ENCODE measurements around the gene SERINC5.
A peak's percentile ranks its signal among the peaks of the same experiment; 100 is the strongest.
"Not testable (repeated sequence)": the region's sequence is repeated elsewhere in the genome, so short reads cannot be mapped to it uniquely, and the experiment has no call there.

The SERINC5 gene

DNA sequence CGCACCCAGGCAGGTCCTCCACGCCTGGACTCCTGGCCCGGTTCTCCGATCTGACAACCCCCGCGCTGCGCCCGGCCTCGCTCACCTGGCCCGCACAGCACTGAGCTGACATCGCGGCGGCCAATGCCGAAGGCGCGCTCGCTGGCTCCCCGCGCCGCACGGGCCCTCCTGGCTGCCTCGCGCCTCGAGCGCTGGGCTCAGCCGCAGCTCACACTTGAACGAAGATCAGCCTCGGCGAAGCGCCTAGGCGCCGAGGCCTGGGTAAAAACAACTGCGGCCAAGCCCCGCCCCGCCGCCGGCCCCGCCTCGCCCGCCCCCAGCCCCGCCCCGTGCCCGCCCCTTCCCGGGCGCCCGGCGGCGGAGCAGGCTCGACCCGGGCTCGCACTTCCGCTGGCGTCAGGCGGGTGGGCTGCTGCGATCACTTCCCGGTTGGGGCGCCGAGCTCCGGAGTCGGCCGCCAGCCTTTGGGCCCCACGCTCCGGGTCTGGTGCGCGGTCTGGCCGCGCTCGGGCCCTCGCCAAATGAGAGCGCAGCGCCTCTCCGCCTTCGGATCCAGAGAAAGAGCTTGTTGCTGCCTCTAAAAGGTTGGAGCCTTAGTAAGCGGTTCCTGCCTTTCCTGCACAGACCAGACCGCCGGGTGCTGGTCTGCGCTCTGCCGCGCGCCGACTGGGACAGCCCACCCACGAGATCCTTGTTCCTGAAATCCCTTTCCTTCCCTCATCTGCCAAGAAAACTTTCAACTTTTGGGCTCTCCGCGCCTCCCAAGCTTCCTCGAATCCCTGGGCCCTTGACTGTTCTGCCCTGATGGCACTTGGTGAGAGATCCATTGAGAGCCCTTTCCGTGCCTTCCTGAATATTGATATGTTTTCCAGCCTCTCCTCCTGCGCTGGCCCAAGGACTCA is at the start of gene SERINC5:
SERINC5 (minus strand) TSS at position 238 of the 902 bp plus-strand sequence; CDS start at position 112, 126 bp downstream.
- DNase-seq (ENCODE audit: low spot score) = peak; percentile 90

- DNase-seq (ENCODE audit: low spot score) = no peak
Measured at GRCh38 chr5:80302636-80303035, 46.8 kb upstream of the SERINC5 start.

- not testable (repeated sequence) for DNase-seq (ENCODE audit: low spot score)
Measured at GRCh38 chr5:80301342-80301741, 45.5 kb upstream of the SERINC5 start.

DNA sequence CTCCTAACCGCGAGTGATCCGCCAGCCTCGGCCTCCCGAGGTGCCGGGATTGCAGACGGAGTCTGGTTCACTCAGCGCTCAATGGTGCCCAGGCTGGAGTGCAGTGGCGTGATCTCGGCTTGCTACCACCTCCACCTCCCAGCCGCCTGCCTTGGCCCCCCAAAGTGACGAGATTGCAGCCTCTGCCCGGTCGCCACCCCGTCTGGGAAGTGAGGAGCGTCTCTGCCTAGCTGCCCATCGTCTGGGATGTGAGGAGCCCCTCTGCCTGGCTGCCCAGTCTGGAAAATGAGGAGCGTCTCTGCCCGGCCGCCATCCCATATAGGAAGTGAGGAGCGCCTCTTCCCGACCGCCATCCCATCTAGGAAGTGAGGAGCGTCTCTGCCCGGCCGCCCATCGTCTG is 44.9 kb upstream of the SERINC5 start:
- DNase-seq (ENCODE audit: low spot score) = not testable (repeated sequence)

DNA sequence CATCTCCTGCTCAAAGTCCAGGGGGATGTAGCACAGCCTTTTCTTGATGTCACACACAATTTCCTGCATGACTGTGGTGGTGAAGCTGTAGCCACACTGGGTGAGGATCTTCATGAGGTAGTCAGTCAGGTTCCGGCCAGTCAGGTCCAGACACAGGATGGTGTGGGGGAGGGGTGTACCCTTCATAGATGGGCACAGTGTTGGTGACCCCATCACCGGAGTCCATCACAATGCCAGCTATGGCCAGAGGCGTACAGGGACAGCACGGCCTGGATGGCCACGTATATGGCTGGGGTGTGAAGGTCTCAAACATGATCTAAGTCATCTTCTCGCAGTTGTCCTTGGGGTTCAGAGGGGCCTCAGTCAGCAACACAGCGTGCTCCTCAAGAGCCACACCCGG is 44.3 kb upstream of the SERINC5 start:
- no peak for DNase-seq (ENCODE audit: low spot score)

DNA sequence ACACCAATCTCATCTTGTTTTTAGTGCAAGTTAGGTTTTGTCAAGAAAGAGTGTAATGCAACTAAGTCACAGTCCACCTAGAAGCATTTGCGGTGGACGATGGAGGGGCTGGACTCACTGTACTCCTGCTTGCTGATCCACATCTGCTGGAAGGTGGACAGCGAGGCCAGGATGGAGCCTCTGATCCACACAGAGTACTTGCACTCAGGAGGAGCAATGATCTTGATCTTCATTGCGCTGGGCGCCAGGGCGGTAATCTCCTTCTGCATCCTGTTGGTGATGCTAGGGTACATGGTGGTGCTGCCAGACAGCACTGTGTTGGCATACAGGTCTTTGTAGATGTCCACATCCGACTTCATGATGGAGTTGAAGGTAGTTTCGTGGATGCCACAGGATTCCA is 43.8 kb upstream of the SERINC5 start:
- DNase-seq (ENCODE audit: low spot score) = no peak

- DNase-seq (ENCODE audit: low spot score) = no peak
Measured at GRCh38 chr5:80296121-80296520, 40.3 kb upstream of the SERINC5 start.

- DNase-seq (ENCODE audit: low spot score) = no peak
Measured at GRCh38 chr5:80291761-80292160, 35.9 kb upstream of the SERINC5 start.

- no peak for DNase-seq (ENCODE audit: low spot score)
Measured at GRCh38 chr5:80289320-80289719, 33.5 kb upstream of the SERINC5 start.

GRCh38 chr5:80288177-80288576 is 32.3 kb upstream of the SERINC5 start:
- DNase-seq (ENCODE audit: low spot score) = no peak

DNA sequence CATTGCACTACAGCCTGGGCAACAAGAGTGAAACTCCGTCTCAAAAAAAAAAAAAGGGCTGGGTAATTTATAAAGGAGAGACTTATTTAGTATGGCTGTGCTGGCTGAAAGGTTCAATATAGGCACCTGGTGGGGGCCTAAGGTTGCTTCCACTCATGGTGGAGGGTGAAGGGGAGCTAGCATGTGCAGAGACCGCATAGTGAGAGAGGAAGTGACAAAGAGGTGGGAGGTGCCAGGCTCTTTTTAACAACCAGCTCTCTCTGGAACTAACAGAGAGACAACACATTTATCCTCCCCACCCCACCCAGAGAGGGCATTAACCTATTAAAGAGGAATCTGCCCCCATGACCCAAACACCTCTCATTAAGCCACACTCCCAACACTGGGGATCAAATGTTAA is 28.9 kb upstream of the SERINC5 start:
- DNase-seq (ENCODE audit: low spot score) = no peak

DNA sequence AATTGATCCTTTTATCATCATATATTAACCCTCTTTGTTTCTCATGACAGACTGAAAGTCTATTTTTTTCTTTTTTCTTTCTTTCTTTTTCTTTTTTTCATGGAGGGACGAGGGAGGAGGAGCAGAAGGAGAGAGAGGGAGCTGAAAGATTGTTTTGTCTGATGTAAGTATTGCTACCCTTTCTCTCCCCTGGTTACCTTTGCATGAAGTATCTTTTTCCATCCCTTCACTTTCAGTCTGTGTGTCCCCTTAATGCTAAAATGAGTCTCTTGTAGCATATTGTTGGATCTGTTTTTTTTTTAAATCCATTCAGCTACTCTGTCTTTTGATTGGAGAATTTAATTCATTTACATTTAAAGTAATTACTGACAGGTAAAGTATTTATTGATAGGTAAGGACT is 27.5 kb upstream of the SERINC5 start:
- no peak for DNase-seq (ENCODE audit: low spot score)

- no peak for DNase-seq (ENCODE audit: low spot score)
Measured at GRCh38 chr5:80282054-80282453, 26.2 kb upstream of the SERINC5 start.

DNA sequence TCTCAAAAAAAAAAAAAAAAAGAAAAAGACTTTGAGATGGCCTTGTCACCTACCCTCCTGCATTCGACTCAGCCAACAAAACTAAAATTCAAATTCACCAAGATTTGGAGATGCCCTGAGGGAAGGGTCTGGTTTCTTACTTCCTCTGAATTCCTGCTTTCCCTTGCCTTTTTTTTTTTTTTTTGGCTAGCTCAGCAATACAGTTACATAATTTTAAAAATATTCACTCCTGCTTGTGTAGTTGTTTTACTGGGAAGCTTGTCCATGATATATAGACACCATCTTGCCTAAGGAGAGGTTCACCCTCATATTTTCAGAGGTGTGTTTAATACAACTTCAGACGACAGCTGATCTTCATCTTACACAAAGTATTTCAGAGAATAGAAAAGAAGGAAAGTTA is 21.3 kb upstream of the SERINC5 start:
- no peak for DNase-seq (ENCODE audit: low spot score)

DNA sequence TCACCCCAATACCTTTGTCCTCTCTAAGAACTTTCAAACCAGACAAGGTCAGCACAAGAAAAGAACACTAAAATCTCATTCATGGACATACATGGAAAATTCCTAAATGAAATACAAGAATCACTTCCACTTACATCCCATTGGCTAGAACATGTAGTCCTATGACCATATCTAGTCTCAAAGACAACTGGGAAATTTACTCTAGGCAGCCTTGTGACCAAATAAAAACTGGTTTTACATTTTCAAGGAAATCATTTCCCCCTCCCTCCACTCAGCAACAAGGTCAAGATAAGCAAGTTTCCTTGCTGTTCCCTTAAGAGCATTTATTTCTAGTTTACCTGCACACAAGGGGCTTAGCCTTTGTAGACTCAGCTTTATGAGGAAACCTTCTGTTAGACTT is 20.3 kb upstream of the SERINC5 start:
- DNase-seq (ENCODE audit: low spot score) = no peak

DNA sequence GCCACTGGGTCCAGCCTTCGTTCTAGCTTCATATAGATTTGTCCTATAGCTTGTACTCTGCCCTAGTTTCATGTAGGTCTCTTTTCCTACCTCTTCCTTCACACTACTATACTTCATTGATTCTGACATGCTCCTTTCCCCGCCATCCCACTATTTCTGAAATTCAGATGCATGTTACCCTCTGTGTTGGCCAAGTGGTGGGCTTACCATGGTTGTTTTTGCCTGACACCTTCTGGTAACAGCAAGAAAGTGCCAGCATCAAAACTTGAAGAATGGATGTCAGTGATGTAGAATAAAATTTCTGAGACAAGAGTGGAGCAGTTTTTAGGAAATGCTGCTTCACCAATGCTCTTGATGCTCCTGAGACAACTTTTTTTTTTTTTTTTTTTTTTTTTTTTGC is 19.5 kb upstream of the SERINC5 start:
- peak; percentile 34 for DNase-seq (ENCODE audit: low spot score)

- not testable (repeated sequence) for DNase-seq (ENCODE audit: low spot score)
Measured at GRCh38 chr5:80270543-80270942, 14.7 kb upstream of the SERINC5 start.

- no peak for DNase-seq (ENCODE audit: low spot score)
Measured at GRCh38 chr5:80269991-80270438, 14.2 kb upstream of the SERINC5 start.

GRCh38 chr5:80268916-80269315 is 13.1 kb upstream of the SERINC5 start:
- no peak for DNase-seq (ENCODE audit: low spot score)

- no peak for DNase-seq (ENCODE audit: low spot score)
Measured at GRCh38 chr5:80266566-80266965, 10.7 kb upstream of the SERINC5 start.

- no peak for DNase-seq (ENCODE audit: low spot score)
Measured at GRCh38 chr5:80260461-80260860, 4.6 kb upstream of the SERINC5 start.

- no peak for DNase-seq (ENCODE audit: low spot score)
Measured at GRCh38 chr5:80259511-80260203, 3.8 kb upstream of the SERINC5 start.

GRCh38 chr5:80255431-80255810 is 427 bp downstream of the SERINC5 start:
- DNase-seq (ENCODE audit: low spot score) = peak; percentile 41
